Smooth muscle cell of the brain vasculature (primary cell): ENCODE data around the gene ZNF318.
A peak's percentile ranks its signal among the peaks of the same experiment; 100 is the strongest.
"Not testable (repeated sequence)": the region's sequence is repeated elsewhere in the genome, so short reads cannot be mapped to it uniquely, and the experiment has no call there.

Source experiments
- DNase-seq: peaks from one replicate; pipeline ENCODE4 v3.0.0-alpha.2; 2012; ENCODE audit warnings: low read depth, low spot score

Gene ZNF318

GRCh38 chr6:43369174-43370002 is at the start of gene ZNF318:
Gene ZNF318, minus strand, starts transcription at chr6:43369647. Its CDS starts 282 bp downstream, at chr6:43369365.
- peak; percentile 94 for DNase-seq

GRCh38 chr6:43416935-43417334 is 47.5 kb upstream of the ZNF318 start:
- DNase-seq: no peak

- DNase-seq: not testable (repeated sequence)
These were observed 45.8 kb upstream of the ZNF318 start for GRCh38 chr6:43415275-43415674.

GRCh38 chr6:43413002-43413401 is 43.6 kb upstream of the ZNF318 start:
- DNase-seq: no peak

- DNase-seq: no peak
These were observed 43.1 kb upstream of the ZNF318 start for GRCh38 chr6:43412541-43412940.

- not testable (repeated sequence) for DNase-seq
These were observed 41.3 kb upstream of the ZNF318 start for GRCh38 chr6:43410776-43411175.

- no peak for DNase-seq
These were observed 38.8 kb upstream of the ZNF318 start for GRCh38 chr6:43408259-43408658.

GRCh38 chr6:43407296-43407695 is 37.8 kb upstream of the ZNF318 start:
- DNase-seq: no peak

- DNase-seq: no peak
These were observed 35.9 kb upstream of the ZNF318 start for GRCh38 chr6:43405354-43405753.

- no peak for DNase-seq
These were observed 33.4 kb upstream of the ZNF318 start for GRCh38 chr6:43402820-43403219.

- no peak for DNase-seq
These were observed 32.3 kb upstream of the ZNF318 start for GRCh38 chr6:43401730-43402129.

- no peak for DNase-seq
These were observed 30.6 kb upstream of the ZNF318 start for GRCh38 chr6:43399932-43400487.

GRCh38 chr6:43396408-43397149 is 27.1 kb upstream of the ZNF318 start:
- no peak for DNase-seq

GRCh38 chr6:43395776-43396175 is 26.3 kb upstream of the ZNF318 start:
- DNase-seq: no peak

- DNase-seq: no peak
These were observed 25.5 kb upstream of the ZNF318 start for GRCh38 chr6:43394982-43395381.

GRCh38 chr6:43393602-43394001 is 24.2 kb upstream of the ZNF318 start:
- no peak for DNase-seq

GRCh38 chr6:43393133-43393532 is 23.7 kb upstream of the ZNF318 start:
- DNase-seq: not testable (repeated sequence)

- no peak for DNase-seq
These were observed 22.1 kb upstream of the ZNF318 start for GRCh38 chr6:43391440-43392031.

GRCh38 chr6:43390753-43391439 is 21.4 kb upstream of the ZNF318 start:
- DNase-seq: not testable (repeated sequence)

- DNase-seq: no peak
These were observed 20.4 kb upstream of the ZNF318 start for GRCh38 chr6:43389730-43390295.

GRCh38 chr6:43386492-43386891 is 17.0 kb upstream of the ZNF318 start:
- DNase-seq: no peak
